ENCODE measurements around the gene CKS1B.

GRCh38 chr1:154958036-154958435 lies 16.4 kb upstream of the CKS1B start:
- TF ChIP-seq CTCF (IDR thresholded peaks at IDR 0.05; ENCODE audit: insufficient read depth, low read length) (no peak), POLR2AphosphoS5 (IDR thresholded peaks at IDR 0.05; ENCODE audit: low read depth) (no peak), GABPA (IDR thresholded peaks at IDR 0.05; ENCODE audit: low read depth) (no peak)
- TF ChIP-seq, protein P1, sequence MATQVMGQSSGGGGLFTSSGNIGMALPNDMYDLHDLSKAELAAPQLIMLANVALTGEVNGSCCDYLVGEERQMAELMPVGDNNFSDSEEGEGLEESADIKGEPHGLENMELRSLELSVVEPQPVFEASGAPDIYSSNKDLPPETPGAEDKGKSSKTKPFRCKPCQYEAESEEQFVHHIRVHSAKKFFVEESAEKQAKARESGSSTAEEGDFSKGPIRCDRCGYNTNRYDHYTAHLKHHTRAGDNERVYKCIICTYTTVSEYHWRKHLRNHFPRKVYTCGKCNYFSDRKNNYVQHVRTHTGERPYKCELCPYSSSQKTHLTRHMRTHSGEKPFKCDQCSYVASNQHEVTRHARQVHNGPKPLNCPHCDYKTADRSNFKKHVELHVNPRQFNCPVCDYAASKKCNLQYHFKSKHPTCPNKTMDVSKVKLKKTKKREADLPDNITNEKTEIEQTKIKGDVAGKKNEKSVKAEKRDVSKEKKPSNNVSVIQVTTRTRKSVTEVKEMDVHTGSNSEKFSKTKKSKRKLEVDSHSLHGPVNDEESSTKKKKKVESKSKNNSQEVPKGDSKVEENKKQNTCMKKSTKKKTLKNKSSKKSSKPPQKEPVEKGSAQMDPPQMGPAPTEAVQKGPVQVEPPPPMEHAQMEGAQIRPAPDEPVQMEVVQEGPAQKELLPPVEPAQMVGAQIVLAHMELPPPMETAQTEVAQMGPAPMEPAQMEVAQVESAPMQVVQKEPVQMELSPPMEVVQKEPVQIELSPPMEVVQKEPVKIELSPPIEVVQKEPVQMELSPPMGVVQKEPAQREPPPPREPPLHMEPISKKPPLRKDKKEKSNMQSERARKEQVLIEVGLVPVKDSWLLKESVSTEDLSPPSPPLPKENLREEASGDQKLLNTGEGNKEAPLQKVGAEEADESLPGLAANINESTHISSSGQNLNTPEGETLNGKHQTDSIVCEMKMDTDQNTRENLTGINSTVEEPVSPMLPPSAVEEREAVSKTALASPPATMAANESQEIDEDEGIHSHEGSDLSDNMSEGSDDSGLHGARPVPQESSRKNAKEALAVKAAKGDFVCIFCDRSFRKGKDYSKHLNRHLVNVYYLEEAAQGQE (IDR thresholded peaks at IDR 0.05; ENCODE audit: insufficient replicate concordance, low read depth): no peak

All from HL-60 (cell line).